DND-41 (cell line): ENCODE data around the gene MAPKBP1.

Source experiments
- ATAC-seq: fragments of 200-7000 bp; cut with Tn5 transposase; 3 replicates; pipeline ENCODE4 v1.9.1; 2021; ENCODE audit warnings: low read depth; ENCODE audit not compliant: insufficient read depth
- DNase-seq: peaks from one replicate; pipeline ENCODE4 v3.0.0-alpha.2; 2020
- H2AFZ ChIP-seq: 2 replicates; pipeline ENCODE4 v1.6.0; 2012; ENCODE audit warnings: low read depth, low read length
- H3K27ac ChIP-seq: 2 replicates; pipeline ENCODE4 v1.5.1; 2012; ENCODE audit warnings: low read length, inconsistent platforms
- H3K27me3 ChIP-seq: fragments of 200-600 bp; sonication (generic); 2 replicates; pipeline ENCODE4 v1.6.0; 2012; ENCODE audit warnings: low read length, mild to moderate bottlenecking, inconsistent platforms; ENCODE audit not compliant: insufficient read depth, poor library complexity
- H3K36me3 ChIP-seq: 2 replicates; pipeline ENCODE4 v1.5.1; 2012; ENCODE audit warnings: low read length, inconsistent platforms; ENCODE audit not compliant: insufficient read depth
- H3K4me1 ChIP-seq: 2 replicates; pipeline ENCODE4 v1.5.1; 2012; ENCODE audit warnings: mild to moderate bottlenecking, low read length; ENCODE audit not compliant: insufficient read depth
- H3K4me2 ChIP-seq: 2 replicates; pipeline ENCODE4 v1.6.0; 2012; ENCODE audit warnings: mild to moderate bottlenecking, moderate library complexity, low read length, inconsistent platforms; ENCODE audit not compliant: insufficient read depth
- H3K4me3 ChIP-seq, 2 experiments: fragments of 200-600 bp in 1 of 2; shearing (Covaris generic) in 1 of 2; 2 replicates each; pipeline ENCODE4 v1.5.1; 2012 to 2016; ENCODE audit warnings: inconsistent platforms in 2 of 2, low read length in 2 of 2, mild to moderate bottlenecking in 2 of 2, low read depth in 1 of 2, moderate library complexity in 1 of 2
- H3K79me2 ChIP-seq: 2 replicates; pipeline ENCODE4 v1.6.0; 2012; ENCODE audit warnings: low read length, inconsistent platforms; ENCODE audit not compliant: insufficient read depth
- H3K9ac ChIP-seq: 2 replicates; pipeline ENCODE4 v1.6.0; 2012; ENCODE audit warnings: low read depth, mild to moderate bottlenecking, inconsistent platforms, low read length, moderate library complexity
- H3K9me3 ChIP-seq: 2 replicates; pipeline ENCODE4 v1.5.1; 2012; ENCODE audit warnings: low read length, moderate library complexity, mild to moderate bottlenecking, inconsistent platforms; ENCODE audit not compliant: insufficient read depth, severe bottlenecking
- H4K20me1 ChIP-seq: 2 replicates; pipeline ENCODE4 v1.6.0; 2012; ENCODE audit warnings: low read length; ENCODE audit not compliant: insufficient read depth
- EZH2 ChIP-seq: IDR thresholded peaks from 3 replicates; pipeline ENCODE4 v1.6.1; 2012; ENCODE audit warnings: borderline replicate concordance, low read depth, mild to moderate bottlenecking, moderate library complexity, low read length, inconsistent platforms; ENCODE audit not compliant: severe bottlenecking
- TF ChIP-seq, protein P1 (sequence below): IDR thresholded peaks from 2 replicates; pipeline ENCODE4 v1.5.1; 2012; ENCODE audit warnings: borderline replicate concordance, low read length, moderate library complexity, mild to moderate bottlenecking; ENCODE audit not compliant: poor library complexity, severe bottlenecking; ENCODE audit errors: extremely low read depth

Gene MAPKBP1

GRCh38 chr15:41790169-41790568 lies 15.9 kb downstream of the MAPKBP1 start:
- Histone ChIP-seq H3K9ac (no peak overlapping the region), H3K9me3 (no peaks in the 10 kb centered on the region), H2AFZ (no peak overlapping the region), H3K27ac (peak overlapping the region; percentile 16; the same call in 1 of the 2 replicates), H3K79me2 (peaks cover 35% of the 10 kb centered on the region; the same call in 1 of the 2 replicates), H3K4me2 (no peak overlapping the region), H3K4me1 (peaks cover 24% of the 10 kb centered on the region), H3K27me3 (no peaks in the 10 kb centered on the region), H3K36me3 (no peaks in the 10 kb centered on the region), H4K20me1 (peaks cover 3% of the 10 kb centered on the region; the same call in 1 of the 2 replicates), H3K4me3 (no peak overlapping the region)
- DNase-seq = no peak
- no peak for TF ChIP-seq EZH2
- TF ChIP-seq, protein P1, sequence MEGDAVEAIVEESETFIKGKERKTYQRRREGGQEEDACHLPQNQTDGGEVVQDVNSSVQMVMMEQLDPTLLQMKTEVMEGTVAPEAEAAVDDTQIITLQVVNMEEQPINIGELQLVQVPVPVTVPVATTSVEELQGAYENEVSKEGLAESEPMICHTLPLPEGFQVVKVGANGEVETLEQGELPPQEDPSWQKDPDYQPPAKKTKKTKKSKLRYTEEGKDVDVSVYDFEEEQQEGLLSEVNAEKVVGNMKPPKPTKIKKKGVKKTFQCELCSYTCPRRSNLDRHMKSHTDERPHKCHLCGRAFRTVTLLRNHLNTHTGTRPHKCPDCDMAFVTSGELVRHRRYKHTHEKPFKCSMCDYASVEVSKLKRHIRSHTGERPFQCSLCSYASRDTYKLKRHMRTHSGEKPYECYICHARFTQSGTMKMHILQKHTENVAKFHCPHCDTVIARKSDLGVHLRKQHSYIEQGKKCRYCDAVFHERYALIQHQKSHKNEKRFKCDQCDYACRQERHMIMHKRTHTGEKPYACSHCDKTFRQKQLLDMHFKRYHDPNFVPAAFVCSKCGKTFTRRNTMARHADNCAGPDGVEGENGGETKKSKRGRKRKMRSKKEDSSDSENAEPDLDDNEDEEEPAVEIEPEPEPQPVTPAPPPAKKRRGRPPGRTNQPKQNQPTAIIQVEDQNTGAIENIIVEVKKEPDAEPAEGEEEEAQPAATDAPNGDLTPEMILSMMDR = no peak
- no peak for ATAC-seq

DNA sequence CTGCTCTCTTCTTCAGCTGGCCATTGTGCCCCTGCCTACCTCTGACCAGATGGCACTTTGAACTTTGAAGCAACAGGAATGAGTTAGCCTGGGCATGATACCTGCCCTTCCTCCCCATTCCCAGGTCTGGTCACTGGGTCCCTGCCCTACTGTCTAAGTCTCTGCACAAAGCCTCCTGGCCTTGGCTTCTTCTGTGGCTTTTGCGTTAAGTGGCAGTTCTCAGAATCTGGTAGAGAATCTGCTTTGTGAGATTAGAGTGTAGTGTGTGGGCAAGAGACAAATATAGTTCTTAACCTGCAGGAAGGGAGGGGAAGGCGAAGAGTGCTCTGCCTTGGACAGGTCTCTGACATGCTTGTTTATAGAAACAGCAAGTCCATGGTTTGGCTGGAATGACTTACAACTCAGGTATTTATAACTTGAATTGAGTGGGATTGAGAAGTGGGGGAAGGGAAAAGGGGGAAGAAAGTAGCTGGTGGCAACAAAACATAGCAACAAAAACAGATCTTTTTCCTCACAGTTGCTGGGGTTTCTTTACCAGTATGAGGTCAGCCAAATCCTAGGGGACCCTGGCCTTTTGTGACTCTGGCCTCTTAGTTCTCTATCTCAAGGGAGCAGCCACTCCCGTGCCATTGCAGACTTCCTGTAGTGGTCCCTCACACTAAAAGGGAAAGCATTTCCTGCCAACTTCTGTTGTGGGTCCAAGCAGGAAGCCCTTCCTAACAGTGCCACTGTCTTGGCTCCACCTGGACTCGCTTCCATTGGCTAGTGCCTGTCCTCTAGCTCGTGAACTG lies 16.7 kb downstream of the MAPKBP1 start:
- Histone ChIP-seq H3K27me3 (no peaks in the 10 kb centered on the region), H3K9ac (no peak overlapping the region), H2AFZ (no peak overlapping the region), H3K4me3 (no peak overlapping the region), H3K4me1 (peaks cover 26% of the 10 kb centered on the region), H4K20me1 (peaks cover 3% of the 10 kb centered on the region; the same call in 1 of the 2 replicates), H3K9me3 (no peaks in the 10 kb centered on the region), H3K4me2 (peak overlapping the region; percentile 39), H3K36me3 (no peaks in the 10 kb centered on the region), H3K27ac (peak overlapping the region; percentile 40), H3K79me2 (peaks cover 32% of the 10 kb centered on the region; the same call in 1 of the 2 replicates)
- DNase-seq (peak; percentile 39), ATAC-seq (peak; percentile 78)
- TF ChIP-seq, protein P1 = no peak
- no peak for TF ChIP-seq EZH2

DNA sequence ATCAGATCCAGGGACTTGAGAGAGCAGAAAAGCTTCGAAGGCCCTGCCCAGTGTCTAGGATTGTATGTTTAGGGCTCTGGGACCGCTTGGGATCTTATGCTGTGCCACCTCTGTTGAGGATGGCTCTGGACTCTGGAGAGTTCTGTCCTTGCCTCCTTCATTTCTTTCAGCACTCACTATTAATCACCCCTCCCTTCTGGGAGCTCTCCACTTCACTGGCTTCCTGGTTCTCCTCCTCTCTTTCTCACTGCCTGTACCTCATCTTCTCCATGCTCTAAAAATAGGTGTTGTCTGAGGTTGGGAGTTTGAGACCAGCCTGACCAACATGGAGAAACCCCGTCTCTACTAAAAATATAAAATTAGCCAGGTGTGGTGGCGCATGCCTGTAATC lies 17.3 kb downstream of the MAPKBP1 start:
- H3K27me3 ChIP-seq = no peaks in the 10 kb centered on the region
- peaks cover 28% of the 10 kb centered on the region for H3K4me1 ChIP-seq
- TF ChIP-seq, protein P1 = no peak
- no peak for TF ChIP-seq EZH2
- ATAC-seq (no peak; the same call in 2 of the 3 replicates), DNase-seq (no peak)
- H3K27ac ChIP-seq = peak overlapping the region; percentile 40
- no peak overlapping the region for H3K4me3 ChIP-seq
- no peaks in the 10 kb centered on the region for H3K9me3 ChIP-seq
- H3K4me2 ChIP-seq = peak overlapping the region; percentile 39
- peaks cover 32% of the 10 kb centered on the region; the same call in 1 of the 2 replicates for H3K79me2 ChIP-seq
- no peaks in the 10 kb centered on the region for H3K36me3 ChIP-seq
- no peak overlapping the region for H3K9ac ChIP-seq
- H2AFZ ChIP-seq = no peak overlapping the region
- peaks cover 3% of the 10 kb centered on the region; the same call in 1 of the 2 replicates for H4K20me1 ChIP-seq
